Smooth muscle cell (in vitro differentiated cells): ENCODE results near the gene CALM1. TPM values are rescaled to one million over a fixed set of nuclear protein-coding genes. Genes with fewer than 3 reads are reported as not detected.
A peak's percentile ranks its signal among the peaks of the same experiment; 100 is the strongest.

Experiments used
- DNase-seq: peaks from one replicate; lab custom pipeline; 2025; ENCODE audit not compliant: unreplicated experiment; lab: John Stamatoyannopoulos, UW
- H2AFZ ChIP-seq: fragments of 200-600 bp; sonication (generic); 2 replicates; pipeline ENCODE4 v1.6.0; 2016; ENCODE audit warnings: antibody characterized with exemption, low read depth, mild to moderate bottlenecking
- H3F3A ChIP-seq: fragments of 200-600 bp; sonication (generic); 2 replicates; pipeline ENCODE4 v1.6.0; 2017; ENCODE audit warnings: antibody characterized with exemption, low read depth
- H3K27ac ChIP-seq: fragments of 200-600 bp; sonication (generic); 2 replicates; pipeline ENCODE4 v1.5.1; 2016; ENCODE audit warnings: low read depth, mild to moderate bottlenecking
- H3K27me3 ChIP-seq: fragments of 200-600 bp; sonication (generic); 2 replicates; pipeline ENCODE4 v1.6.1; 2016; ENCODE audit warnings: low read depth, mild to moderate bottlenecking
- H3K36me3 ChIP-seq: fragments of 200-600 bp; sonication (generic); 2 replicates; pipeline ENCODE4 v1.5.1; 2016; ENCODE audit warnings: low read depth
- H3K4me1 ChIP-seq: fragments of 200-600 bp; sonication (generic); 2 replicates; pipeline ENCODE4 v1.5.1; 2016; ENCODE audit warnings: low read depth
- H3K4me2 ChIP-seq: fragments of 200-600 bp; sonication (generic); 2 replicates; pipeline ENCODE4 v1.6.0; 2016; ENCODE audit warnings: mild to moderate bottlenecking
- H3K4me3 ChIP-seq: fragments of 200-600 bp; sonication (generic); 2 replicates; pipeline ENCODE4 v1.5.1; 2016; ENCODE audit warnings: mild to moderate bottlenecking
- H3K79me2 ChIP-seq: fragments of 200-600 bp; sonication (generic); 2 replicates; pipeline ENCODE4 v1.6.0; 2016; ENCODE audit warnings: low read depth, mild to moderate bottlenecking
- H3K9ac ChIP-seq: fragments of 200-600 bp; sonication (generic); 2 replicates; pipeline ENCODE4 v1.6.0; 2016; ENCODE audit warnings: low read depth
- H3K9me3 ChIP-seq: fragments of 200-600 bp; sonication (generic); replicated peaks from 2 replicates; pipeline ENCODE4 v1.5.1; 2016; ENCODE audit warnings: low read depth
- H4K20me1 ChIP-seq: fragments of 200-600 bp; sonication (generic); 2 replicates; pipeline ENCODE4 v1.6.0; 2016; ENCODE audit warnings: low read depth
- CTCF ChIP-seq: fragments of 200-600 bp; sonication (generic); IDR thresholded peaks from 2 replicates; pipeline ENCODE4 v1.5.1; 2017; ENCODE audit warnings: borderline replicate concordance, mild to moderate bottlenecking, antibody characterized with exemption; ENCODE audit not compliant: insufficient read depth, poor library complexity, severe bottlenecking
- WGBS: methylation state at CpG from one replicate; pipeline ENCODE4 v1.1.7; 2016; ENCODE audit warnings: low lambda C conversion rate; 5-methylcytosine and 5-hydroxymethylcytosine counted together
- polyA plus RNA-seq: library from polyadenylated mRNA; unstranded; fragments of >200 nt; fragmentation: Nextera tagmentation; extraction: Ambion mirVana; gene quantifications from 2 replicates; pipeline ENCODE4 v1.2.1, GENCODE V29; 2016
- total RNA-seq: library from RNA; depleted of rRNA; stranded (reverse); fragments of >200 nt; gene quantifications from 2 replicates; pipeline ENCODE4 v1.2.3, GENCODE V29; 2014

CALM1 gene
- total and polyA plus RNA-seq, 2 experiments from 2014 or later, result 302 to 545 TPM

- no peak for DNase-seq
- no peaks in the 10 kb centered on the region for H3K36me3 ChIP-seq
- no peak overlapping the region for H2AFZ ChIP-seq
- TF ChIP-seq CTCF, result no peak
- H3K27me3 ChIP-seq, result no peaks in the 10 kb centered on the region
- H3K4me2 ChIP-seq, result no peak overlapping the region
- no peak overlapping the region for H3K4me3 ChIP-seq
- H3K4me1 ChIP-seq, result peaks cover 12% of the 10 kb centered on the region
- H3K79me2 ChIP-seq, result no peaks in the 10 kb centered on the region
- no peak overlapping the region for H3K9ac ChIP-seq
- whole genome bisulfite sequencing, result 77% methylated on average over 4 of the region's 4 CpGs
- no peaks in the 10 kb centered on the region for H4K20me1 ChIP-seq
- H3F3A ChIP-seq, result no peaks in the 10 kb centered on the region
- no peak overlapping the region for H3K27ac ChIP-seq
- no peaks in the 10 kb centered on the region for H3K9me3 ChIP-seq
These were observed 55.1 kb downstream of the CALM1 start for GRCh38 chr14:90451961-90452360.

- Histone ChIP-seq H3K4me3 (no peak overlapping the region), H3K4me1 (peaks cover 12% of the 10 kb centered on the region), H2AFZ (no peak overlapping the region), H3K9me3 (no peaks in the 10 kb centered on the region), H3K27ac (no peak overlapping the region), H3K9ac (no peak overlapping the region), H3F3A (no peaks in the 10 kb centered on the region), H3K4me2 (no peak overlapping the region), H3K27me3 (no peaks in the 10 kb centered on the region), H3K79me2 (no peaks in the 10 kb centered on the region), H4K20me1 (no peaks in the 10 kb centered on the region), H3K36me3 (no peaks in the 10 kb centered on the region)
- no peak for DNase-seq
- WGBS, result 99% methylated on average over 6 of the region's 6 CpGs
- no peak for TF ChIP-seq CTCF
These were observed 55.5 kb downstream of the CALM1 start for GRCh38 chr14:90452366-90452765.

- Histone ChIP-seq H3K4me1 (peaks cover 12% of the 10 kb centered on the region), H3K27me3 (no peaks in the 10 kb centered on the region), H3K36me3 (no peaks in the 10 kb centered on the region), H3K9me3 (no peaks in the 10 kb centered on the region), H3K4me2 (no peak overlapping the region), H3F3A (no peaks in the 10 kb centered on the region), H2AFZ (no peak overlapping the region), H3K27ac (no peak overlapping the region), H3K4me3 (no peak overlapping the region), H4K20me1 (no peaks in the 10 kb centered on the region), H3K9ac (peak overlapping the region; percentile 53), H3K79me2 (no peaks in the 10 kb centered on the region)
- no peak for TF ChIP-seq CTCF
- WGBS, result 76% methylated on average over 15 of the region's 18 CpGs
- DNase-seq, result no peak
These were observed 56.6 kb downstream of the CALM1 start for GRCh38 chr14:90453401-90453951.
